Measurements from ENCODE around the gene SYT15.

SYT15 gene

GRCh38 chr10:46553238-46554049 is 25.5 kb upstream of the SYT15 start:
- no peak overlapping the region for H3K9ac ChIP-seq (ENCODE audit: low read depth, low read length)
- H3K27ac ChIP-seq (ENCODE audit: low read depth, low read length), result no peak overlapping the region
- H3K36me3 ChIP-seq (ENCODE audit: control insufficient read depth, insufficient read depth, low read length), result peaks cover 47% of the 10 kb centered on the region
- peaks cover 20% of the 10 kb centered on the region for H3K27me3 ChIP-seq (ENCODE audit: control insufficient read depth, insufficient read depth, low read length)
- no peak overlapping the region for H3K4me3 ChIP-seq (ENCODE audit: low read depth, low read length)
- no peaks in the 10 kb centered on the region for H3K9me3 ChIP-seq (ENCODE audit: control insufficient read depth, insufficient read depth, low read length)
- H3K4me1 ChIP-seq (ENCODE audit: control insufficient read depth, insufficient read depth, low read length), result peaks cover 7% of the 10 kb centered on the region

- H3K9me3 ChIP-seq (ENCODE audit: control insufficient read depth, insufficient read depth, low read length), result no peaks in the 10 kb centered on the region
- H3K36me3 ChIP-seq (ENCODE audit: control insufficient read depth, insufficient read depth, low read length), result peaks cover 47% of the 10 kb centered on the region
- no peak overlapping the region for H3K4me3 ChIP-seq (ENCODE audit: low read depth, low read length)
- H3K27ac ChIP-seq (ENCODE audit: low read depth, low read length), result no peak overlapping the region
- peaks cover 25% of the 10 kb centered on the region for H3K27me3 ChIP-seq (ENCODE audit: control insufficient read depth, insufficient read depth, low read length)
- no peak overlapping the region for H3K9ac ChIP-seq (ENCODE audit: low read depth, low read length)
- peaks cover 7% of the 10 kb centered on the region for H3K4me1 ChIP-seq (ENCODE audit: control insufficient read depth, insufficient read depth, low read length)
Observed at GRCh38 chr10:46554166-46554781, 24.7 kb upstream of the SYT15 start.

- H3K36me3 ChIP-seq (ENCODE audit: control insufficient read depth, insufficient read depth, low read length), result peaks cover 37% of the 10 kb centered on the region
- peak overlapping the region; percentile 3 for H3K27ac ChIP-seq (ENCODE audit: low read depth, low read length)
- H3K9ac ChIP-seq (ENCODE audit: low read depth, low read length), result peak overlapping the region; percentile 12; the same call in 1 of the 2 replicates
- H3K9me3 ChIP-seq (ENCODE audit: control insufficient read depth, insufficient read depth, low read length), result no peaks in the 10 kb centered on the region
- peaks cover 7% of the 10 kb centered on the region for H3K4me1 ChIP-seq (ENCODE audit: control insufficient read depth, insufficient read depth, low read length)
- H3K4me3 ChIP-seq (ENCODE audit: low read depth, low read length), result peak overlapping the region; percentile 77
- peaks cover 27% of the 10 kb centered on the region for H3K27me3 ChIP-seq (ENCODE audit: control insufficient read depth, insufficient read depth, low read length)
Observed at GRCh38 chr10:46555366-46555712, 23.6 kb upstream of the SYT15 start.

GRCh38 chr10:46555713-46556514 is 23.0 kb upstream of the SYT15 start:
- H3K36me3 ChIP-seq (ENCODE audit: control insufficient read depth, insufficient read depth, low read length), result peaks cover 32% of the 10 kb centered on the region
- peak overlapping the region; percentile 77 for H3K4me3 ChIP-seq (ENCODE audit: low read depth, low read length)
- peak overlapping the region; percentile 3 for H3K27ac ChIP-seq (ENCODE audit: low read depth, low read length)
- peaks cover 7% of the 10 kb centered on the region for H3K4me1 ChIP-seq (ENCODE audit: control insufficient read depth, insufficient read depth, low read length)
- H3K9me3 ChIP-seq (ENCODE audit: control insufficient read depth, insufficient read depth, low read length), result no peaks in the 10 kb centered on the region
- H3K9ac ChIP-seq (ENCODE audit: low read depth, low read length), result peak overlapping the region; percentile 12
- peaks cover 33% of the 10 kb centered on the region for H3K27me3 ChIP-seq (ENCODE audit: control insufficient read depth, insufficient read depth, low read length)

- peak within 1 kb of the TSS; percentile 77 for H3K4me3 ChIP-seq (ENCODE audit: low read depth, low read length)
- peak within 1 kb of the TSS; percentile 3 for H3K27ac ChIP-seq (ENCODE audit: low read depth, low read length)
- peaks cover 35% of the 10 kb centered on the region for H3K27me3 ChIP-seq (ENCODE audit: control insufficient read depth, insufficient read depth, low read length)
- no peaks in the 10 kb centered on the region for H3K9me3 ChIP-seq (ENCODE audit: control insufficient read depth, insufficient read depth, low read length)
- peak within 1 kb of the TSS; percentile 12 for H3K9ac ChIP-seq (ENCODE audit: low read depth, low read length)
- peaks cover 24% of the 10 kb centered on the region for H3K36me3 ChIP-seq (ENCODE audit: control insufficient read depth, insufficient read depth, low read length)
- H3K4me1 ChIP-seq (ENCODE audit: control insufficient read depth, insufficient read depth, low read length), result peaks cover 7% of the 10 kb centered on the region
Observed at GRCh38 chr10:46556515-46557318, 22.2 kb upstream of the SYT15 start, which contains the start of gene GPRIN2. Gene GPRIN2, minus strand, starts transcription at chr10:46556658. Its CDS starts 5,922 bp downstream, at chr10:46550736.

GRCh38 chr10:46557319-46558121 is 21.4 kb upstream of the SYT15 start:
- H3K9me3 ChIP-seq (ENCODE audit: control insufficient read depth, insufficient read depth, low read length), result no peaks in the 10 kb centered on the region
- H3K27me3 ChIP-seq (ENCODE audit: control insufficient read depth, insufficient read depth, low read length), result peaks cover 35% of the 10 kb centered on the region
- H3K27ac ChIP-seq (ENCODE audit: low read depth, low read length), result no peak overlapping the region
- H3K9ac ChIP-seq (ENCODE audit: low read depth, low read length), result no peak overlapping the region
- H3K4me3 ChIP-seq (ENCODE audit: low read depth, low read length), result peak overlapping the region; percentile 77
- H3K4me1 ChIP-seq (ENCODE audit: control insufficient read depth, insufficient read depth, low read length), result peaks cover 7% of the 10 kb centered on the region
- H3K36me3 ChIP-seq (ENCODE audit: control insufficient read depth, insufficient read depth, low read length), result peaks cover 16% of the 10 kb centered on the region

GRCh38 chr10:46558122-46558391 is 20.9 kb upstream of the SYT15 start:
- H3K9ac ChIP-seq (ENCODE audit: low read depth, low read length), result no peak overlapping the region
- peaks cover 7% of the 10 kb centered on the region for H3K4me1 ChIP-seq (ENCODE audit: control insufficient read depth, insufficient read depth, low read length)
- no peaks in the 10 kb centered on the region for H3K9me3 ChIP-seq (ENCODE audit: control insufficient read depth, insufficient read depth, low read length)
- no peak overlapping the region for H3K27ac ChIP-seq (ENCODE audit: low read depth, low read length)
- no peak overlapping the region for H3K4me3 ChIP-seq (ENCODE audit: low read depth, low read length)
- H3K36me3 ChIP-seq (ENCODE audit: control insufficient read depth, insufficient read depth, low read length), result peaks cover 11% of the 10 kb centered on the region
- H3K27me3 ChIP-seq (ENCODE audit: control insufficient read depth, insufficient read depth, low read length), result peaks cover 35% of the 10 kb centered on the region

GRCh38 chr10:46558392-46559185 is 20.3 kb upstream of the SYT15 start:
- H3K9me3 ChIP-seq (ENCODE audit: control insufficient read depth, insufficient read depth, low read length), result no peaks in the 10 kb centered on the region
- no peak overlapping the region for H3K4me3 ChIP-seq (ENCODE audit: low read depth, low read length)
- H3K9ac ChIP-seq (ENCODE audit: low read depth, low read length), result no peak overlapping the region
- H3K27me3 ChIP-seq (ENCODE audit: control insufficient read depth, insufficient read depth, low read length), result peaks cover 35% of the 10 kb centered on the region
- no peak overlapping the region for H3K27ac ChIP-seq (ENCODE audit: low read depth, low read length)
- peaks cover 7% of the 10 kb centered on the region for H3K4me1 ChIP-seq (ENCODE audit: control insufficient read depth, insufficient read depth, low read length)
- H3K36me3 ChIP-seq (ENCODE audit: control insufficient read depth, insufficient read depth, low read length), result peaks cover 6% of the 10 kb centered on the region; the same call in 1 of the 2 replicates

GRCh38 chr10:46559231-46559671 is 19.7 kb upstream of the SYT15 start:
- peaks cover 35% of the 10 kb centered on the region for H3K27me3 ChIP-seq (ENCODE audit: control insufficient read depth, insufficient read depth, low read length)
- H3K4me1 ChIP-seq (ENCODE audit: control insufficient read depth, insufficient read depth, low read length), result peaks cover 7% of the 10 kb centered on the region
- H3K9ac ChIP-seq (ENCODE audit: low read depth, low read length), result no peak overlapping the region
- no peak overlapping the region for H3K27ac ChIP-seq (ENCODE audit: low read depth, low read length)
- no peaks in the 10 kb centered on the region for H3K36me3 ChIP-seq (ENCODE audit: control insufficient read depth, insufficient read depth, low read length)
- H3K4me3 ChIP-seq (ENCODE audit: low read depth, low read length), result no peak overlapping the region
- H3K9me3 ChIP-seq (ENCODE audit: control insufficient read depth, insufficient read depth, low read length), result no peaks in the 10 kb centered on the region
